H9 (cell line): ENCODE data around the gene CR1L. TPM values are rescaled to one million over a fixed set of nuclear protein-coding genes. Genes with fewer than 3 reads are reported as not detected.

Experiments
- DNase-seq: peaks from one replicate; pipeline ENCODE4 v3.0.0-alpha.2; 2017
- H2AFZ ChIP-seq: one replicate; pipeline ENCODE4 v1.6.1; 2013; ENCODE audit warnings: mild to moderate bottlenecking, low read length, control low read depth, moderate library complexity
- H2AK5ac ChIP-seq: 2 replicates; pipeline ENCODE4 v1.6.1; 2013; ENCODE audit warnings: low read length, control low read depth, mixed read lengths; ENCODE audit not compliant: insufficient read length
- H2BK120ac ChIP-seq: one replicate; pipeline ENCODE4 v1.6.1; 2013; ENCODE audit warnings: low read depth, mild to moderate bottlenecking, low read length, control low read depth, inconsistent platforms; ENCODE audit not compliant: poor library complexity, severe bottlenecking
- H2BK12ac ChIP-seq: 2 replicates; pipeline ENCODE4 v1.6.1; 2013; ENCODE audit warnings: low read length, control low read depth, mixed read lengths, low read depth; ENCODE audit not compliant: insufficient read length
- H2BK15ac ChIP-seq: 2 replicates; pipeline ENCODE4 v1.6.1; 2013; ENCODE audit warnings: low read depth, low read length, control low read depth
- H2BK20ac ChIP-seq: one replicate; pipeline ENCODE4 v1.6.1; 2013; ENCODE audit warnings: low read depth, mild to moderate bottlenecking, low read length, control low read depth, inconsistent platforms; ENCODE audit not compliant: poor library complexity, severe bottlenecking
- H2BK5ac ChIP-seq: 2 replicates; pipeline ENCODE4 v1.6.1; 2013; ENCODE audit warnings: low read length, control low read depth, mixed read lengths; ENCODE audit not compliant: insufficient read length
- H3K14ac ChIP-seq: 2 replicates; pipeline ENCODE4 v1.6.1; 2013; ENCODE audit warnings: low read length, control low read depth; ENCODE audit not compliant: insufficient read depth
- H3K18ac ChIP-seq: 2 replicates; pipeline ENCODE4 v1.6.1; 2013; ENCODE audit warnings: low read depth, mild to moderate bottlenecking, mixed read lengths, low read length, control low read depth; ENCODE audit not compliant: insufficient read length
- H3K23ac ChIP-seq: 2 replicates; pipeline ENCODE4 v1.6.1; 2013; ENCODE audit warnings: low read length, control low read depth, mixed read lengths, low read depth; ENCODE audit not compliant: insufficient read length
- H3K23me2 ChIP-seq: 2 replicates; pipeline ENCODE4 v1.6.1; 2013; ENCODE audit warnings: low read depth, mild to moderate bottlenecking, mixed read lengths, low read length, control low read depth; ENCODE audit not compliant: insufficient read length, poor library complexity, severe bottlenecking
- H3K27ac ChIP-seq: 2 replicates; pipeline ENCODE4 v1.5.1; 2013; ENCODE audit warnings: low read length, control low read depth, mixed read lengths, low read depth; ENCODE audit not compliant: insufficient read length
- H3K27me3 ChIP-seq: 2 replicates; pipeline ENCODE4 v1.6.1; 2013; ENCODE audit warnings: low read length, control low read depth, inconsistent platforms; ENCODE audit not compliant: insufficient read depth
- H3K4ac ChIP-seq: 2 replicates; pipeline ENCODE4 v1.6.1; 2013; ENCODE audit warnings: low read depth, mild to moderate bottlenecking, control low read depth, inconsistent platforms, low read length, moderate library complexity
- H3K4me1 ChIP-seq: 2 replicates; pipeline ENCODE4 v1.6.1; 2013; ENCODE audit warnings: low read length, control low read depth, inconsistent platforms; ENCODE audit not compliant: insufficient read depth
- H3K4me2 ChIP-seq: 2 replicates; pipeline ENCODE4 v1.6.1; 2013; ENCODE audit warnings: low read length, control low read depth, mixed read lengths; ENCODE audit not compliant: insufficient read length, insufficient read depth
- H3K56ac ChIP-seq: 2 replicates; pipeline ENCODE4 v1.6.1; 2013; ENCODE audit warnings: low read depth, mild to moderate bottlenecking, mixed read lengths, low read length, control low read depth; ENCODE audit not compliant: insufficient read length
- H3K79me1 ChIP-seq: 2 replicates; pipeline ENCODE4 v1.6.1; 2013; ENCODE audit warnings: low read depth, mild to moderate bottlenecking, moderate library complexity, low read length, control low read depth, inconsistent platforms; ENCODE audit not compliant: insufficient read depth, poor library complexity, severe bottlenecking
- H3K79me2 ChIP-seq: 2 replicates; pipeline ENCODE4 v1.6.1; 2013; ENCODE audit warnings: low read length, control low read depth, inconsistent platforms; ENCODE audit not compliant: insufficient read depth
- H3K9ac ChIP-seq: 2 replicates; pipeline ENCODE4 v1.6.1; 2013; ENCODE audit warnings: low read length, control low read depth, mixed read lengths; ENCODE audit not compliant: insufficient read length; ENCODE audit errors: extremely low read depth
- H3K9me3 ChIP-seq: one replicate; pipeline ENCODE4 v1.6.1; 2013; ENCODE audit warnings: low read depth, low read length, inconsistent platforms; ENCODE audit not compliant: control insufficient read depth
- H3T11ph ChIP-seq: one replicate; pipeline ENCODE4 v1.6.1; 2013; ENCODE audit warnings: mild to moderate bottlenecking, low read length, control low read depth, inconsistent platforms
- H4K20me1 ChIP-seq: one replicate; pipeline ENCODE4 v1.6.1; 2013; ENCODE audit not compliant: control insufficient read depth, insufficient read length, insufficient read depth
- H4K5ac ChIP-seq: 2 replicates; pipeline ENCODE4 v1.6.1; 2013; ENCODE audit warnings: low read depth, mild to moderate bottlenecking, mixed read lengths, low read length, control low read depth; ENCODE audit not compliant: insufficient read length
- H4K8ac ChIP-seq: replicated peaks from 2 replicates; pipeline ENCODE4 v1.6.1; 2013; ENCODE audit warnings: low read length, control low read depth, mixed read lengths, low read depth; ENCODE audit not compliant: insufficient read length
- H4K91ac ChIP-seq: 2 replicates; pipeline ENCODE4 v1.6.1; 2013; ENCODE audit warnings: low read depth, mild to moderate bottlenecking, moderate library complexity, mixed read lengths, low read length, control low read depth; ENCODE audit not compliant: insufficient read length
- H3K27ac Mint-ChIP-seq, 3 experiments: 2 replicates in 2 of 3; 3 replicates in 1 of 3; pipeline ENCODE4 v1.8.0; 2020 to 2021; ENCODE audit warnings: mixed read lengths in 3 of 3, mild to moderate bottlenecking in 1 of 3, moderate library complexity in 1 of 3
- H3K27me3 Mint-ChIP-seq: 2 replicates; pipeline ENCODE4 v1.8.0; 2021; ENCODE audit warnings: low read depth, mild to moderate bottlenecking, moderate library complexity, mixed read lengths
- H3K36me3 Mint-ChIP-seq, 3 experiments: 2 replicates in 2 of 3; 3 replicates in 1 of 3; pipeline ENCODE4 v1.8.0; 2020 to 2021; ENCODE audit warnings: low read depth in 3 of 3, mixed read lengths in 3 of 3; ENCODE audit not compliant: insufficient read depth in 1 of 3
- H3K4me1 Mint-ChIP-seq, 2 experiments: 2 replicates each; pipeline ENCODE4 v1.8.0; 2020; ENCODE audit warnings: mixed read lengths in 2 of 2
- H3K4me3 Mint-ChIP-seq, 2 experiments: 2 replicates in 1 of 2; 3 replicates in 1 of 2; pipeline ENCODE4 v1.8.0; 2020 to 2021; ENCODE audit warnings: mild to moderate bottlenecking in 2 of 2, mixed read lengths in 2 of 2, moderate library complexity in 1 of 2
- H3K9me3 Mint-ChIP-seq, 2 experiments: 2 replicates in 1 of 2; 3 replicates in 1 of 2; pipeline ENCODE4 v1.8.0; 2020; ENCODE audit warnings: mild to moderate bottlenecking in 2 of 2, mixed read lengths in 2 of 2, moderate library complexity in 1 of 2
- CTCF ChIP-seq: fragments of 200-600 bp; sonication (generic); conservative IDR thresholded peaks from 3 replicates; pipeline ENCODE4 v1.8.0; 2021; ENCODE audit warnings: antibody characterized with exemption, mild to moderate bottlenecking
- WGBS: extraction: QIAGEN DNeasy Blood & Tissue Kit; methylation state at CpG from one replicate; pipeline ENCODE4 v1.1.7; 2013; ENCODE audit warnings: missing lambda C conversion rate, low lambda C conversion rate, mixed read lengths; ENCODE audit not compliant: insufficient read length; ENCODE audit errors: extremely low coverage; 5-methylcytosine and 5-hydroxymethylcytosine counted together
- total RNA-seq: library from RNA; stranded (reverse); gene quantifications from 2 replicates; pipeline ENCODE4 v1.2.1, GENCODE V29; 2021

The CR1L gene
- total RNA-seq, 1 experiment from 2014 or later: 0.37 TPM

- H4K5ac ChIP-seq: no peak overlapping the region
- no peaks in the 10 kb centered on the region; the same call in 1 of the 2 replicates for H3K4me1 ChIP-seq
- H4K91ac ChIP-seq: no peak overlapping the region
- no peak for DNase-seq
- H3K4ac ChIP-seq: no peak overlapping the region
- H3K9me3 Mint-ChIP-seq: peaks cover 21% of the 10 kb centered on the region in 2 experiments
- TF ChIP-seq CTCF: no peak
- no peak overlapping the region for H3K18ac ChIP-seq
- H3K27ac ChIP-seq: no peak overlapping the region
- H2BK15ac ChIP-seq: no peak overlapping the region
- no peak overlapping the region for H3K4me2 ChIP-seq
- no peak overlapping the region for H3K56ac ChIP-seq
- H3K36me3 Mint-ChIP-seq: peaks cover 12 to 20% (median 18%) of the 10 kb centered on the region in 3 experiments
- H3T11ph ChIP-seq: no peak overlapping the region
- no peak overlapping the region for H3K27ac Mint-ChIP-seq
- H3K27me3 Mint-ChIP-seq: no peaks in the 10 kb centered on the region; the same call in none of the 2 replicates
- no peaks in the 10 kb centered on the region for H3K79me2 ChIP-seq
- no peak overlapping the region for H2BK12ac ChIP-seq
- no peak overlapping the region for H2BK5ac ChIP-seq
- WGBS: no CpG with 5 or more reads among the region's 9 CpGs
- H3K27me3 ChIP-seq: no peaks in the 10 kb centered on the region
- no peak overlapping the region for H2AFZ ChIP-seq
- no peaks in the 10 kb centered on the region for H3K79me1 ChIP-seq
- H2AK5ac ChIP-seq: no peak overlapping the region
- no peak overlapping the region for H2BK120ac ChIP-seq
- no peak overlapping the region for H3K9ac ChIP-seq
- H3K23me2 ChIP-seq: no peaks in the 10 kb centered on the region
- no peaks in the 10 kb centered on the region for H4K20me1 ChIP-seq
- H3K23ac ChIP-seq: no peak overlapping the region
- no peak overlapping the region for H3K14ac ChIP-seq
- H4K8ac ChIP-seq: no peak overlapping the region
- no peak overlapping the region for H2BK20ac ChIP-seq
- peaks cover 0 to under 1% of the 10 kb centered on the region in 2 experiments; a peak in 2 of 4 replicates for H3K4me1 Mint-ChIP-seq
- H3K4me3 Mint-ChIP-seq: no peak overlapping the region
- H3K9me3 ChIP-seq: no peaks in the 10 kb centered on the region
Measured at GRCh38 chr1:207658904-207659485, 14.1 kb downstream of the CR1L start.
